ENCODE measurements around the gene CNKSR1.

DNA sequence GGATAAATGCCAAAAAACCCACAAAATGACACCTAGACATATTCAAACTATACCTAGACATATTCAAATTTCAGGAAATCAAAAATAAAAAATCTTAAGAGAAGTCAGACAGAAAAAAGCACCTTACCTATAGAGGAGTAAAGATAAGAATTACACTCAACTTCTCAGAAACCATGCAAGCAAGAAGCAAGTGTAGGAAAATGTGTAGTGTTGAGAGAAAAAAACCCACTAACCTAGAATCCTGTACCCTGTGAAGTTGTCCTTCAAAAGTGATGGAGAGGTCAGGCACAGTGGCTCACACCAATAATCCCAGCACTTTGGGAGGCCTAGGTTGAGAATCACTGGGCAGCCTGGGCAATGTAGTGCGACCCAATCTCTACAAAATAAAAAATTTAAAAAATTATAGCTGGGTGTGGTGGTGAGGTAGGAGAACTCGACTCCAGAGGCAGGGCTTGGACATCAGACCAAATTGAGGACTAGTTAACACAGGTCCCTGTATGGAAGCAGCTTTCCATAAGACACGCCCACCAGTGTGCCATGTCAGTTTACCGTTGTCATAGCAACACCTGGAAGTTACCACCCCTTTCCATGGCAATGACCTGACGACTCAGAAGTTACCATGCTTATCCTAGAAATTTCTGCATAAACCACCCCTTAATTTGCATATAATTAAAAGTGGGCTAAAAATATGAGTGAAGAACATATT lies 45.0 kb upstream of the CNKSR1 start:
- TF ChIP-seq, protein P1, sequence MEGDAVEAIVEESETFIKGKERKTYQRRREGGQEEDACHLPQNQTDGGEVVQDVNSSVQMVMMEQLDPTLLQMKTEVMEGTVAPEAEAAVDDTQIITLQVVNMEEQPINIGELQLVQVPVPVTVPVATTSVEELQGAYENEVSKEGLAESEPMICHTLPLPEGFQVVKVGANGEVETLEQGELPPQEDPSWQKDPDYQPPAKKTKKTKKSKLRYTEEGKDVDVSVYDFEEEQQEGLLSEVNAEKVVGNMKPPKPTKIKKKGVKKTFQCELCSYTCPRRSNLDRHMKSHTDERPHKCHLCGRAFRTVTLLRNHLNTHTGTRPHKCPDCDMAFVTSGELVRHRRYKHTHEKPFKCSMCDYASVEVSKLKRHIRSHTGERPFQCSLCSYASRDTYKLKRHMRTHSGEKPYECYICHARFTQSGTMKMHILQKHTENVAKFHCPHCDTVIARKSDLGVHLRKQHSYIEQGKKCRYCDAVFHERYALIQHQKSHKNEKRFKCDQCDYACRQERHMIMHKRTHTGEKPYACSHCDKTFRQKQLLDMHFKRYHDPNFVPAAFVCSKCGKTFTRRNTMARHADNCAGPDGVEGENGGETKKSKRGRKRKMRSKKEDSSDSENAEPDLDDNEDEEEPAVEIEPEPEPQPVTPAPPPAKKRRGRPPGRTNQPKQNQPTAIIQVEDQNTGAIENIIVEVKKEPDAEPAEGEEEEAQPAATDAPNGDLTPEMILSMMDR (IDR thresholded peaks at IDR 0.05; ENCODE audit: low read length): no peak
- TF ChIP-seq EZH2 (optimal IDR thresholded peaks at IDR 0.05; ENCODE audit: low read depth, low read length) (no peak), EZH2phosphoT487 (IDR thresholded peaks at IDR 0.05; ENCODE audit: low read length) (no peak)
